HG02870 (cell line): Measurements from ENCODE around the gene SERGEF.

Experiments
- ATAC-seq: cut with Tn5 transposase; IDR thresholded peaks from one replicate; pipeline ENCODE4 v1.9.1; 2021; ENCODE audit warnings: mild to moderate bottlenecking, moderate library complexity; ENCODE audit not compliant: unreplicated experiment

The SERGEF gene

DNA sequence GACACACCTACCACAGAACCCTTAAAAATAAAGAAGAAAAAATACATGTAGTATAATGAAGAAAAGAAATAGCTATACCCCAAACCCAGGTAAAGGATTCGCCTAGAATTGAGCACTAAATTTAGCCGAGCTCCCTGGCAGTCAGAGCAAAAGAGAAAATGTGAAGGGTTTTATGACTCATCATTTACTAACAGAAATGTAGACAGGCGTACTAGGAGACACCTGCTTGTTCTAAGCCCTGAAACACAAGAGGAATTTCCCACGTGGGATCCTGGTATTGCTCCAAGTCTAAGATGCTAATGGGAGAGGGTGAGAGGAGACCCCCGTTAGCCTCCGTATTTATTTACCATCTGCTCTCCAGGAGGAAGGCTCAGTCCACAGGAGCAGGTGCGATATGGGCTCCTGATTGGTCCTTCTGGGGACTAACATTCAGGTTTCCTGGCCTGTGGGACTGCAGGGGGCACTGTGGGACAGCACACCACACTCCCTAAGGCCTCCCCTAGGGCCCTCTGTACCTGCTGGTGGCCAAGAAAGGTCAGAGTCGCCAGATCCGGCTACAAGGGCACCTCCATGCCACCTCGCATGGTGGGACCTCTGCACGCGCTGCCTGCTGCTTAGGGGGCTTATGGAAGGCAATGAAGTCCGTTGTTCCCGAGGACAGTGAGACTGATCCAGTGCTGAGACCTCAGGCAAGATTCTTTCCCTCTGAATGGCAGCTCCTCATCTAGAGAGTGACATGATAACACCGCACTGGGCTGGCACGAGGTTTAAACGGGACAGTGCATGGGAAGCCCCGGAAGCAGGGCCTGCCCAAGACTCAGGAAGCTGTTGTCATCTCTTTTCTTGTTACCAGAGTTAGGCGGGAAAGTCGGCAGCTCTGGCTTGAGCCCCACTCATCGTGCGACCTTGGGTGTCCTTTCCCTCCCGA is 252.5 kb downstream of the SERGEF start:
- ATAC-seq = peak; percentile 73

- ATAC-seq = no peak
Observed at GRCh38 chr11:17755891-17756290, 257.0 kb downstream of the SERGEF start.

DNA sequence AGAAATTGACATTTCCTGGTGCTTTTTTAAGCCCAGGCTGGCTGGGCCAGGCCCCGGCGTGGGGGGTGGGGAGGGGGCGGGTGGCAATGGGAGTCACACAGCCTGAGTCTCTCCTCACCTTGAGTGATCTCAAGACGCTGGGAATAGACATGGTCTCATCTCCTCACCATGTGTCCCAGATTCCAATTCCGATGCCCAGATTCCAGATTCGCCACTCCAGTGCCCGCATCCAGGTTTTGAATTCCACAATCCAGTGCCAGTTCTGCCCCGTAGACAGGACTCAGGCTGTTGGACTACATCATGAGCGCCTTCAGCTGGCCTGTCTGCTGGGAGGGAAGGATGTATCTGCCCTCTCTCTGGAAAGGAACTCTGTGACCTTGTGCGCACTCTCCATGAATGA is 259.2 kb downstream of the SERGEF start:
- no peak for ATAC-seq

GRCh38 chr11:17753153-17753552 is 259.7 kb downstream of the SERGEF start:
- ATAC-seq = no peak

DNA sequence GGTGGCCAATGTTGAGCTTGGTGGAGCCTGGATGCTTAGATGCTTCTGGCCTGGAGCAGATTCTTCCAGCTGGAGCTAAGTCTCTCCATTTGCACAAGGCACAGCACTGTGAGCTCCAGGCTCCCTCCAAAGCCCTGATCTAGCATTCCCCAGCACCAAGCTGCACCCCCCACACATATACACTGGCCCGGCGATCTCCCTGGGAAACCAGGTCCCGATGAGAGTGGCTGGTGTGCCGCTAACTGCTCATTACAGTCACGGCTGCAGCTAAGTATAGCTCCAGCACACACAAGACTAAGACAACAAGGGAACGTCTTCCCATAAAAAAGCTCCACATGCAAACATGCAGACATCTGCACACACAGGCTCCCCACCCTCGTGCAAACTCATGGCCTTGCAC is 260.7 kb downstream of the SERGEF start:
- no peak for ATAC-seq

- no peak for ATAC-seq
Observed at GRCh38 chr11:17751558-17751957, 261.3 kb downstream of the SERGEF start.

DNA sequence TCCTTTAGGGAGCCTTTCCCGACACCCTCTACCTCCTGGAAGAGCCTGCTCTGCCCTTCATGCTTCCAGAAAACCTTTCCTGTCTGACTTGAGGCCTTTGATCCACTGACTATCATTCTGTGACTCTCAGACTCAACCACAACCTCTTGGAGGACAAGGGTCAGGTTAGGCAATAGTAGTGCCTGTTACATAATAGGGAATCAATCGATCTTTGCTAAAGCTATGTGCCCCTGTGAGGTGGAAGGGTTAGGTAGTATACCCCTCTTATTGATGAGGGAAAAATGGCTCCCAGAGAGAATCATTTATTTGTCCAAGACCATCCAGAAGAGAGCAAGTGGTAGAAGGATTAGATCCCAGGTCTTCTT is 262.1 kb downstream of the SERGEF start:
- ATAC-seq = no peak

DNA sequence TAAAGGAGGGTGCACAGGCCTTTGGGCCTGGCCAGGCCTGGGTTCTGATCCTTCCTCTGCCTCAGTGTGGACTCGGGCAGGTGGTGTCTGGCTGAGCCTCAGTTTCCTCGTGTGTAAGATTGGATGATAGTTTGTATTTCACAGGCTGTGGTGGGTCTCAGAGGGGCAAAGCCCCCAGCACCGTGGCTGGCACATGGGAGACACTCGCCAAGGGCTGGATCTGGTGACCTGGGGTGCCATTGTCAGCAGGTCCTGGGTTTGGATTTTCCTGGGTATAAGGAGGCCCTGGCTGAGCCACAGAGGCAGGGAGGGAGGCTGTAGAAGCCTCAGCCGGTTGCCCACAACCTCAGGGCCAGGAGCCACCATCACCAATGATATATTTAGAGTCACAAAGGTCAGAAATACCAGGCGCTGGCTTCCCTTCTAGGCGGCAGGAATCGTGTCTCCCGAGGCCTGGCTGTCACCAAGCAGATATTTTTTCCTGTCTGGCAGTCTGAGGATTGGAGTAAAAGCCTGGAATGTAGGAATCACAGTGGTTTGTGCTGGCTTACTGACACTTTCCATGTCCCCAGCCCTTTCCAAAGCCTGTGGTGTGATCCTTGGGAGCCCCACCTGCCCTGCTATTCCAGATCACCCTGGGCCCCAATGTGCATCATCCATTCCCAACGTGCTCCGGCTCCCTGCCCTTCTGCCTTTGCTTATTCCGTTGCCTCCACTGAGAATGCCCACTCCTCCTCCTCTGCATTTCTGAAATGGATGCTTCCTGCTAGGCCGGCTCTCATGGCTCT is 262.6 kb downstream of the SERGEF start:
- no peak for ATAC-seq

- no peak for ATAC-seq
Observed at GRCh38 chr11:17748761-17749721, 263.8 kb downstream of the SERGEF start.

- no peak for ATAC-seq
Observed at GRCh38 chr11:17748044-17748443, 264.8 kb downstream of the SERGEF start.

DNA sequence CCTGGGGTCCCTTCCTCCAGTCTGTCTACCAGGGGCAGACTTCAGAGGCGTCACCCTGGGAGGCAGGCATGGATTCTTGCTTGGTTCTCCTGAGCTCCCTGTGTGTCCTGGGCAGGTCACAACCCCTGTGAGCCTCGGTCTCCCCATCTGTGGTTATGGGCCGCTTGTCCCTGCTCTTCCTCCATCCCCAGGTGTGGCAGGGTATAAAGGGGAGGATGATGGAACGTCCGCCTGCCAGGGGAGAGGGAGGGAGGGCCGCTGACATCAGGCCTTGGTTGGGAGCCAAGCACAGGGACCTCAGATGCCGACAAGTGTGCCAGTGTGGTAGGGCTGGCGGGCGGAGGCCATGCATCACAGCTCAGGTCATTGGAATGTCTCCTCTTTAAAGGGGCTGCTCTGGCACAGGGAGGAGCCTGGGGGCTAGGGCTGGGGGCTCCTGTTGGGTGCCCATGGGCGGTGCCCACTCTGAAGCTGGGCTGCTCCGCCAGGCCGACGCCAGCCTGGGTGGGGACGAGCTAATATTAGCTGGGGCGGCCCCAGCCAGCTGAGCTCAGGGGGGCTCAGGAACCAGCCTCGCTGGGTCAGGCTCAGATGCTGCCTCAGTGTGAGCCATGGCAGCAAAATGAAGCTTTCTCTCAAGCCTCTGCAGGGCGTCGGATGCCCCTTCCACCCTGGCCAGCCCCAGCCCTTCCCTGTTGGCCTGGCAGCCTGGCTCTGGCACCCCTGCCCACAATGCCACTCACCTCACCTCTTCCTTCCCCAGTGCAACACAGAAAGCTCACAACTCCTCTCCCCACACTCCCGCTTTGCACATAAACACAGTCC is 265.5 kb downstream of the SERGEF start:
- ATAC-seq = no peak

DNA sequence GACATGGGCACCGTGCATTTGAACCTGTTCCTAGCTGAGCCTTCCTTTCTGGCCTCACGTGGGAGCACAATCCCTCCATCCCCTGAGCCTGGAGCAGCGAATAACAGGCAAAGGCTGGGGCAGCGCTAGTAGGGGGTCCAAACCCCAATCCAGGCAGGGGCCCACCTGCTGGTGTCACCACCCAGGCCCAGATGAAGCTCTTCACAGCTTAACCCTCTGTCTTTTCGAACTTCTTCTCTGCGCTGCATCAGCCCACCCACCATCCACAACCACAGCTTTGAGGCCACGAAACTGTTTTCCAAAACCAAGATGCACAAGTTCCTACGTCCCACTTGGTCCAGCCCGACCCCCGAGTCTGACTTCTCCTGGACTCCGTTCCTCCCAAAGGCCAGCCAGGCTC is 266.8 kb downstream of the SERGEF start:
- no peak for ATAC-seq

DNA sequence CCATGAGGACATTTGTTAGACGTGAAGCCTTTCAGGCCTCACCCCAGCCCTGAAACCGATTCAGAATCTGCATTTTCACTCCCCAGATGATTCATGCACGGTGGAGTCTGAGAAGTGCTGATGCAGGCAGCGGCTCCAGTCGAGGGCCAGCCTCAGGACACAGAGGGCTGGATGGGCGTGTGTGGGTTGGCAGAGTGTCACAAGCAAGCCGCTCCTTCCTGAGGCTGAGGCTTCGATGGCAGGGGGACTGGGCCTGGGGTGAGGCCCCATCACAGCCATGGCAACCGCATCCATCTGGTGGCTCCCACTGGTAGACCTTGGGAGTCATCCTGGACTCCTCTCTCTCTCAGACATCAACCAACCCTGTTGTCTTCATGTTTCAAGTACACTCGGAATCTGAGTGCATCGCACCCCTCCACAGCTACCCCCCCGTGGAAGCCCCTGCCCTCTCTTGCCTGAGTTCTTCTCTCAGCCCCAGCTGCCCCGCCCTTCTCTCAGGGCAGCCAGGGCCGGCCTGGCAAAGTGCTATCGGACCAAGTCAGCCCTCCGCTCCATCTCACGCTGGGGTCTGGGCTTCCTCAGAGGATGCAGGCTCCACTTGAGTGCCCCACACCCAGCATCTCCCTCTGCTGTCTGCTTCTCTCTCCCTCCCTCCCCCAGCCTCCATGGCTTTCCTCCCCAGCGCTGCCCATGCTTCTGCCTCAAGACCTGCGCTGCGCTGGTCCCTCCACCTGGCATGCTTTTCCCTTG is 267.6 kb downstream of the SERGEF start:
- no peak for ATAC-seq

DNA sequence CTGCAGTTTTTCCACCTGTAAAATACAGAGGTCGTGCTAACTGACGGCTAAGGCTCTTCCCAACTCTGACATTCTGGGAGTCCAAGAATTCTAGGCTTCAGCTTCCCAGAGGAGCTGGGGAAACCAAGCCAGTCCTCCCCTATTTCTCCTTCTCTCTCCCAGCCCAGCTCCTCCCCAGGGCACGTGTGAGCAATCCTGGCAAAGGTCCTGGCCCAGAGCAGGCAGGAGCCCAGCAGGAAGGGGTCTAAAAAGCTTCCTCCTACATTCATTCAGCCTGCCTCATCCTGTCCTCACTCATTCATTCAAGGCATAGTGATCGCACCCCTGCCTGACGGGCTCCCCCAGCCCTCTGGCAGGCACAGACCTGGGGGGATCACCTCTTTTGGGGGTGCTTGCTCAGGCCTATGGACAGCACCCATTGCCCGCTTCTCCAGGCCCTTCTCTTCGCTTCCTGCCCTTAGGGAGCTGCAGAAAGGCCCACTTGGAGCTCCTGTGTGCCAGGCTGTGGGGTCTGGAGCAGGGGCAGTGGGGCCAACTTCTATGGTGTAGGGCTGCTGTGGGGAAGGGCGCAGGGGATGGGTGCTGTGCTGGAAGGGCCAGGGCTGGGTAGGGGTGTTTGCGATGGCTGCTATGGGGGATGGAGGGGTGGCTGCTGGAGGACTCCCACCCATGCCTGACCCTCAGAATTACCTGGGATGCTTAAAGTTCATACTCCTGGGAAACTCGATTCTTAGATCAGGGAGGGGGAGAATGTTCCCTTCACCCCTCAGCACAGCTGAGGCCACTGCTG is 268.5 kb downstream of the SERGEF start:
- ATAC-seq = no peak

DNA sequence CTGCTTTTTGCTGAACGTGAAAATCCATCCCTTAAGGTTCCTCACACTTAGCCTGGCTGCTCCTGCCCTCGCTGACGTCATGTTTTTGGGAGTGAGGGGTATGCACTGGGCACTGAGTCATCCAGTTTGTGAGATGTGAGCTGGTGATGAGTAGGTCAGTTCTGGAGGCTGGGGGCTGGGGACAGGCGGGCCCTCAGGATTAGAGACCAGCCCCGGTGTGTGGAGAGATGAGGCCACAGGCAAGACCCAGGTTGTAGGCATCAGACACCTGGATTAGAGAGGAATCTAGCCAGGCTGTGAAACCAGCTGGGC is 269.1 kb downstream of the SERGEF start:
- no peak for ATAC-seq

DNA sequence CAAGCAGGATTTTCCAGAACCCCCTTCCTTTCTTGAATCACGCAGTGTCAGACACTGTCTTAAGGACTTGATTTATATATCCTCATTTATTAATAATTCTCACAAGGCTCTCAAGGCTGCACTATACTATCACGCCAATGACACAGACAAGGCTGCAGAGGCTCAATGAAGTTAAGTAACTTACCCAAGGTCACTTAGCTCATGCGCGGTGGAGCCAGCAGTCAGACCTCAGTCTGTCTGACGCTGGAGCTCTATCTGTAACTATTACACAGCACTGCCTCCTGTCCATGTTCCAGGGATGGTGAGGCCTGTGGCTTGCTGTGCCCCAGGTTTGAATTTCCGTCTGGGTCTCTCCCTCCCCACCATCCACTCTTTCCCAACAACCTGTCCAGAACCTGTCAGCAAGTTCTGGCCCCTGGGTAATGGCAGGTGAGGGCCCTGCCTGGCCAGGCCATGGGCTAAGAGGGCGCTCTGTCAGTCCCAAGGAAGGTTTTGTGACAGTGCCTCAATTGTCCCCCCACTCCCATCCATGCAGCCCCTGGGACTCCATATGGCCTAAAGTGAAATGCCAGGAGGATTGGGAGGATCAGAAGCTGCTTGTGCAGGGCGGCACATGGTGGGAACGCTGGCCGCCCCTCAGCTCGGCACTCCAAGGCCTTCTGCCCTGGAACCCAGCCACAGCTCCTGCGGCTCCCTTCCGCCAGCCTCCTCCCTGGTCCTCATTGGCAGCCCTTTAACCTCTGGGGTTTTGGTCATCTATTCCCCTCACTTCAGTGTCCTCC is 269.6 kb downstream of the SERGEF start:
- ATAC-seq = no peak

- no peak for ATAC-seq
Observed at GRCh38 chr11:17742019-17742418, 270.8 kb downstream of the SERGEF start.

- no peak for ATAC-seq
Observed at GRCh38 chr11:17741487-17741886, 271.4 kb downstream of the SERGEF start.
